Hindlimb muscle (tissue), 1 donor: Measurements from ENCODE around the gene MYLK2. TPM values are rescaled to one million over a fixed set of nuclear protein-coding genes. Genes with fewer than 3 reads are reported as not detected.

Experiments
- DNase-seq: peaks from one replicate; pipeline ENCODE4 v3.0.0-alpha.2; 2013
- polyA plus RNA-seq: library from polyadenylated mRNA; unstranded; fragments of 120-200 nt; gene quantifications from one replicate; pipeline ENCODE4 v1.2.1, GENCODE V29; 2013; ENCODE audit not compliant: insufficient read length

The MYLK2 gene
- polyA plus RNA-seq, 1 donor: 54.0 TPM

DNA sequence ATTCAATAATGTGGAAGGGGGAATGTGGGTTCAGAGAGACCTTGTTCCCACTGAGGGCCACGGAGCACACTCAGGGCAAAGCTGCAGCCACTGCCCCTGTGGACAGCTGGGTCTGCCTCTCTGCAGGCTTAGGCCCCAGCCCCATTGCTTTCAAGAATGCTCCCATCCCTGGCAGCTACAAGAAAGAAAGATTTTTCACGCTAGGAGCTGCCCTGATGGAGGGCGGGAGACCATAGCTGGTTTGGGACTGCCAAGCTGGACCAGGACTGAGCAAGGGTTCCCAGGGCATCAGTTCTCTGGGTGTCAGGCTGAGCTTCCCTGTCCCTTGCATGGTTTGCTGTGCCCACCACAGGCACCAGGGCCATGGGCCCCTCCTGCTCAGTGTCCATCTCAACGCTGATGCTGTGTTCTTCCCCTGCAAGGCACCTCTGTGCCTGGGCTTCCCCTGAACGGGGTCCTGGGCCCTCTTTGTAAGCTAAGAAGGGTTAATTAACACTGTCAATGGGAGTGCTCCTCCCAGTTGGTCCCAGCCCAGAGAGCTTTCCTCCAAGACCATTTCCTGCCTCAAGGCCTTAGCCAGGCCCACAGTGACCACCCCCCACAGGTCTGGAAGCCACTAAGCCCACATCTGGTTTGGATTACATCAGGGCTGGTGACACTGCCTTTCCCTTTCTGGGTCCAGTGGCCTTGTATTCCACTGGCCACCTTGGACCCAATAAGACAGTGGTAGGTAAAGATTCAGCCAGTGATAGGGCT, 17.9 kb downstream of the MYLK2 start:
- no peak for DNase-seq

DNA sequence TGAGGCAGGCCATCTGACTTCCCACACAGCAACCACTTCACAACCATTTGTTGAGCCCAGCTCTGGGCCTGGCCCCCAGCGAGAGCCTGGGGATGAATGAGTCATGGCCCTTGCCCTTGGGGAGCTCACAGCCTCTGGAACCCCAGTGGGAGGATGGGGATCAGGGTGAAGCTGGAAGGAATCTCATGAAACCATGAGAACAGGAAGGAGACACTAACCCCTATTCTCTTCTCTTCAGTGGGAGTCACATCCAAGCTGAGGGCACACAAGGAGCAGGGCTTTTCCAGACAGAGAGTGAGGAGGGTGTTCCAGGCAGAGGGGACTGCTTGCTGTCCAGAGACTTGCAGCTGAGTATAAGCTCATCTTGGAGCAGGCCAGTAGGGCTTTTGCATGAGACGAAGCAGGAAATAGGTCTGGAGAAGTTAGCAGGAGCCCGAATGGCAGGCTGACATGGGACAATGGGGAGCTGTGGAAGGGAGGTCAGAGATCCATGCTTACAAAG, 18.8 kb downstream of the MYLK2 start:
- no peak for DNase-seq

DNA sequence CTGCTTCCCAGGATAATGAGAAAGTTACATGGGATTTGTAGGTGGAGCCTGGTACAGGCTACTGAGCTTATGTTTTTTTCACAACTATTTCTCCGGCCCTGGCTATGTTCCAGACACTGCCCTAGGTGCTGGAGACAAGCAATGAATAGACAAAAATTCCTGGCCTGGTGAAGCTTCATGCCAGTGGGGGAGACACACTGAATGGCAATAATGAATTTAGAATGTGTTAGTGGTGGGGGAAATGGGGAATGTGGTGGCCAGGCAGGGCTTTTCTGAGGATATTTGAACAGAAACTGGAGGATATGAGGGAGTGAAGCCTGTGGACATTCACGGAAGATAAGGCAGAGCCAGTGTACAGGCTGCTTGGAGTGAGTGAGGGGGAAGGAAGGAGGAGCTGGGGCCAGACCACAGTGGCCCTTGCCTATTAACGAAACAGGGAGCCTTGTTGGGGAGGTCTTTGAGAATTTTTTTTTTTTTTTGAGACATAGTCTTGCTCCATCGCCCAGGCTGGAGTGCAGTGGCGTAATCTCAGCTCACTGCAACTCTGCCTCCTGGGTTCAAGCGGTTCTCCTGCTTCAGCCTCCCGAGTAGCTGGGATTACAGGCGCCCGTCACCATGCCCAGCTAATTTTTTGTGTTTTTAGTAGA, 19.6 kb downstream of the MYLK2 start:
- no peak for DNase-seq

DNA sequence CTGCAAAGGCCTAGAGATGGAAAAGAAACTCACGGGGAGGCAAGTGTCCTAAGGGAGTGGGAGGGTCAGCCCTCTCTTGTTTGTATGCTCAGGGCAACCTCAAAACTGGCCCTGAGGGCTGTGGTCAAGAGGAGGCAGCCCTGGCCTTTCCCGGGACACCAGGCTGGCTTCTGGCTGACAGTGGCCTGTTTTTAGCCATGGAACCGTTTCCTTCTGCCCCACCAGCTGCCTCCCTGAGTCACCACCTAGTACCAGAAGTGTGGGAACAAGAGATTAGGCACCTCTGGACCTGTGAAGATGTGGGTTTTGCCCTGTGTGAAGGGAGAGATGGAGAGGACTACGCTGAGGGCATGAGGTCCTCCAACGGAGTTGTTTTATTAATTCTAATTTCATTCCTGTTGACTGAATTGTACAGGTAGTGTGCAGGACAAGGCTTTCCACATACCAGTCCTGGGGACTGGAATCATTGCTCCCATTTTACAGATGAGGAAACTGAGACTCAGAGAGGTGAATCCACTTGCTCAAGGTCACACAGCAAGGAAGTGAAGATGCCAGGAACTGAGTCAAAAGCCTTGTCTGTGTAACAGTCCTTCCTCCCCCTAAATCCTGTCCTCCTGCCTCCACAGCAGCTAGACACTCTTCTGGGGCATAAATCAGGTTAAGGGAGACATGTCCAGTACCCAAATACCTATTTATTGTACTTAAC, 20.8 kb downstream of the MYLK2 start:
- no peak for DNase-seq

DNA sequence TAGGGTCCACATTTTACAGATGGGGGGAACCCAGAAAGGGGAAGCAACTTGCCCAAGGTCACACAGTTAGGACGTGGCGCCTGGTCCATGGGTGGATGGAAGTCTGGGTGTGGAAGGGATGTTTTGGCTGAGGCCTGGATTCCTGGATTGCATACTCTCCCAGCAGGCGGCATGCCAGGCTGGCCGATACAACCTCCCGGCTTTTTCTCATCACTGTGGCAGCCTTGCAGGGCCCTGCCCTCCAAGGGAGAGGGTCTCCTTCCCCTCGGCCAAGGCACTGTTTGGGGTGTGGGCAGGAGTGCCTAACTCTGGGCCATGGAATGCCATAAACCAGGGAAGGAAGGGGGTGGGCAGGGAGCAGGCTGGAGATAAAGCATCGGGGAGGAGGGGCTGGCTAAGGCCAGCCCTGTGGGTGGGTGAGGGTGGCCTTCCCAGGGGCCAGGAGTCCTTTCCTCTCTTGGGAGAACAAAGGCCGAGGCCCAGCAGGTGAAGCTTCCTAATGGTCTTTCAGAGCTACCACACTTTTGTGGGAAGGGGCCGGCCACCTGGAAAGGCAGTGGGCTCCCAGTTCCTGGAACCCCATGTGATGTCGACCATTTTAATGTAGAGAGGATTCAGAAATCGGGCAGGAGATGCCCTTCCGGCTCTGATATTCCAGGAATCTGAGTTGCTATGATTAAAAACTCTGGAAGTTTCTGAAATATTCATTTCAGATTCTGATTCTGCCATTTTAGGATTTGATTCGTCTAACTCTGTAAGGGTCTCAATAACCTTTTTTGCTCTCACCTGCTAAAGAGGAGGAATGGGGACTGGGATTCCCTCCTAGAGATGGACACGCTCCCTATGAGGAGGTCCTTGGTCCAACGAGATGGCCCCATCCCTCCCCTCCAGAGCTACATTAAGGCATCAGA, 22.0 kb downstream of the MYLK2 start:
- DNase-seq: no peak

DNA sequence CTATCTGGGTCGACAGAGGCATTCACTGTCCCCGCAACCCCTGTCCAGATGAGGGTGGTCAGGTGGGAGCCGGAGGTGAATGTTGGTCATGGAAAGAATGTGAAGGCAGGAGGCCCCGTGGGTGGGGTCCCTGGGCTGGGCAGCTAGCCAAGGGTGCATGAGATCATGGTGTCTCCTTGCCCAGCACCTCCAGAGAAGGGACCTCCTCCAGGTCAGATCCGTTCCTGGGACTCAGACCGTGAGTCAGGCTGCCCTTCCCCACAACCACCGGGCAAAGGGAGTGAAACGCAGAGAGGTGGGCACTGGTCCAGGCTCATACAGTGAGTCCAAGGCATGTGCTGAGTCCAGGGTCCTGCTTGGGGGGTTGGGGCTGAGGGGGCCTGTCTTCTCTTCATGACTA, 22.8 kb downstream of the MYLK2 start:
- DNase-seq: no peak

DNA sequence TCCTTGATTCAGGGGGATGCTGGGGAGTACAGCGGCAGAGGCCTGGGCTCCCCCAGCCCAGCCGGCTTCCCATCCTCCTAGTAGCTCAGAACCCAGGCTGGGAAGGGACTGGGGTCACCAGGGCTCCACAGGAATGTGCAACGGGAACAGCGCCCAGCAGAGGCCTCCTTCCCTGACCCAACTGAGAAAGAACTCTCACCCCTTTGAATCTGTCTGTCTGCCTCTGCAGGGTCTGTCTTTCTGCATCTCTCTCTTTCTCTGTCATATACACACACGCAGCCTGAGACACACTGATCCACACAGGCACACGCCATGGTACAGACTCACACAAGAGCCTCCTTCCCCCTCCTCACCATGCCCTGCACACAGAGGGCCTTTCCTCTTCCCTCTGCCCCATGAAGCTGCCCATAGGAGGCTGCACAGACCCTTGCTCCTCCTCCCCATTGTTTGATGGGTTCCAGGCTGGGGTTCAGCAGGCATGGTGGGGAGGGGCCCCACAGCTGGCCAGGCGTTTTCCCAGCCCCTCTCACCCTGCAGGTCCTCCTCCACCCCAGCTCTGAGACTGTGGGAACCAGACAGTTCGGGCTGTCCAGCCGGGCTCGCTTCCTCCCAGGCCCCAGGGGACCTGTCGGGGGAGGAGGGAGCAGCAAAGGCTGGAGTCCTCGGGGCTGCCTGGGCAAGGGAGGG, 23.5 kb downstream of the MYLK2 start:
- DNase-seq: no peak

DNA sequence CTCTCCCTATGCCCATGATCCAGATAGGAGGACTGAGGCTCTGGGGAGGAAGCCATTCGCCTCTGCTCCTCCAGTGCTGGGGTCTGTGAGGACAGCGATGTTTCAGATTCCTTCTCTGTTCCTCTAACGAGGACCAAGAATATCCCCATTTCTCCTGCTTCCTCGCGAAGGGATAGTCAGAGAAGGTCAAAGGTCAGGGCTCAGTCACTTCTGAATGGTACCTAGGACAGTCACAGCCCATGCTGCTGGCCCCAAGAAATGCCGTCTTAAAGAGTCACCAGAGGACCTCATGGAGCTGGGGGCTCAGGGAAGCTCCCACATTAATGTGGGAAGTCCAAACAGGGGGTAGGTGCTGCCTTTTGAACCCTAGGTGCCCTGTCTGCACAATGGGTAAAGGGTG, 24.1 kb downstream of the MYLK2 start:
- no peak for DNase-seq

DNA sequence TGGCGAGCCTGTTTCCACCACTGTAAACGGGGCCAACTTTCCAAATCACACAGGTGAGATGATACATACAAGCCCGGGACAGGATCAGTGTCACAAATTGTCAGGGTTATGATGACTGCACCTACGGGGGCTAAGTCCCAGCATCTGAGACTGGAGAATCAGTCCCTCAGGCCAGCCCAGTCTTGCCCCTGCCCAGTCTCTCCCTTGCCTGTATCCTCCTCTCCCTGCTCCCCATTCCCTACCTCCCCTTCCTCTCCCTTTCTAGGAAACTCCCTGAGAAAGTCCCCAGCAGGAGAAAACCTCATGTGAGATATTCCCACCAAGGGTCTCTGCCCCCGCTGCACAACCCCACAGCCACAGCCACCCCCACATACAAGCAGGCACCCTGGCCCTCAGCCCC, 24.7 kb downstream of the MYLK2 start:
- no peak for DNase-seq

DNA sequence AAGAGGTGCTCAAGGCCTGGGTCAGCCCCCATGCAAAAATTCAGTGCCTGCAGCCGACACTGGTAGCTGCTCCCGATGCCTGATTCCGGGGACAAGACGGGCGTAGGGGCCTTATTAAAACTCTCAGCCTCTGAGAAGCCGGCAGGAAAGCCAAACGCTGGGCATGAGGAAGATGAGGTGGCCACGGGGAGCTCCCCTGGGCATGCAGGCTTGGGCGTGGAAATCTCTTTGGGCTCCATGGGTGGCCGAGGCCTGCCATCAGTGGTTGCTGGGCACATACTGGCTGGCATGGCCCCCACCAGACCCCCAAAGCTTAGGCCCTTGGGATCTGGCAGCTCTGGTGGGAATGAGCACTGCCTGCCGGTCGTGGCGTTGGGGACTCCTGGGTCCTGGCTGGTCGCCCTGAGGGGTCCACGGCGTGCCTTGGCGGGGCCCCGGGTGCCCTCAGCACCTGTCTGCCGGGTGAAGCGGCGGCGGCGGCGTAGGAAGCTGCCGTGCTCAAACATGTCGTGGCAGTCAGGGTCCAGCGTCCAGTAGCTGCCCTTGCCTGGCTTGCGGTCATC, 25.7 kb downstream of the MYLK2 start:
- DNase-seq: no peak

DNA sequence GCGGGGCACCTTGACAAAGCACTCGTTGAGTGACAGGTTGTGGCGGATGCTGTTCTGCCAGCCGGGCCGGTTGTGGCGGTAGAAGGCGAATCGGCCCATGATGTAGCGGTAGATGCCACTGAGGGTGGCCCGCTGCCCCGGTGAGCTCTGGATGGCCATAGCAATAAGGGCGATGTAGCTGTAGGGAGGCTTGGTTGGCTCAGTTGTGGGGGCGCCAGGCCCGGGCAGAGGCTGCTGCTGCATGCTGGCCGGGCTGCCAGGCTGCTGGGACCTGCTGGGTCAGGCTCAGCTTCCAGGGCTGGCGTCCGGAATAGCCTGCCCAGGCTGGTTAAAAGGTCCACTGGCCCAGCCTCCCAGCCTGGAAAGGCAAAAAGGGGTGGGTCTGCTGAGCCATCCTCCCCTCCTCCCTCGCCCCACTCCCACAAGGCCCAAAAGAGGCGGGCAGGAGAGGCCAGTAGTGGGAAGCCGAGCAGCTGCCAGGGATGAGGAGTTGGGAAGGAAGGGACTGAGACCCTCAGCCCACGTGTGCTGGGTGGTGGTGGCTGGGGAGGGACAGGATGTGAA, 26.2 kb downstream of the MYLK2 start, which contains the start of gene FOXS1:
TSS of gene FOXS1 (minus strand) at position 305 of the 564 bp plus-strand sequence. CDS start at position 243, 62 bp downstream.
- DNase-seq: no peak

DNA sequence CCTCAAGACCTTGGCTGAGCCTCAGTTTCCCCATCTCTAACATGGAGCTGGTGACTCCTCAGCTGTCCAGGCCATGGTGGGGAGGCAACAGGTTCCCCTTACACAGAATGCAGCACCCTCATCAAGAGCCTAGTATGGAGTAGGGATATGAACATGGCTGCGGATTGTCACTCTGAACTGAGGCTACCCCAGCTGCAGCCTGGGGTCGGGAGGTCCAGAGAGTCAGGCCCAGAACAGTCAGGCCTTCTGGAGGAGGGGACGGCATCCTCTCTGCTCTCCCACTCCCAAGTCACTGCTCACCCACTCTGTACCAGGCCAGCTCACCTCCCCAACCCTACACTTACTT, 27.6 kb downstream of the MYLK2 start:
- no peak for DNase-seq

DNA sequence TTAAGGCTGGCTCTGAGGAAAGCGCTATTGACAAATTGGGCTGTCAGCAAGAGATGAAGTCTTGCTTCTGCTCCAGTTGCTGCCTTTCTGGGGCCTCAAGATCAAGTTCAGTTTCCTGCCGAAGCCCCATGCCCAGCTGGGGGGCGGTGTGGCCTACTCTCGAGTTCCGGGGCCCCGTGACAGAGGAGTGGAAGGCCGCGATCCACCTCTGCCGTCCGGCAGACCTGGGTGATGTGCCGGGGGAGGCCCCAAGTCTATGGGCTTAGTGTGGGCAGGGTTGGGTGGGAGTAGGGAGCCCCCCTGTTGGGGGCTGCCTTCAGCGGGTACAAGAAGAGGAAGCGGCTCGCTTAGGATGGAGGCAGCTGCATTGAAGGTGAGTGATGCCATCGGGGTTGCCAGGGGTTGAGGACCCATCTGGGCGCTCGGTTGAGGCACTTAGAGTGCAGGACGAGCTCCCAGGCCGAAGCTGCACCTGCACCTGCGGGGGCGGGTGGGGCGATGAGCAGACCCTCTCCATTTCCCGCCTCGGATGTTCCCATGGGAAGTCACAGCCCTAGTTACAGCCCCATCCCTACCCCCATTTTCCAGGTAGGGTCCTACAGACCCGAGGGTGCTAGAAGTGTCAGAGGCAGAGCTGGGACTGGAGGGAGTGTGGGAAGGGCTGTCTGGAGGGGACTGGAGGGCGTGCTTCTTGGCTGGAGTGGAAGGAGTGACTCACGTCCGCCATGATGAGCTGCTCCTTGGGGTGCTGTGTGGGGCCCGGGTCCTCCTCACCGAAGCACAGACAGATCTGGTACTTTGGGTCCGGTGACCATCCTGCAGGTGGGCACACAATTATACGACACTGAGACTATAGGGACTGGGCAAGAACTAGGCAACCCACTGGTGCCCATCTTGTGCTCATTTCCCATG, 29.2 kb downstream of the MYLK2 start:
- DNase-seq: no peak

DNA sequence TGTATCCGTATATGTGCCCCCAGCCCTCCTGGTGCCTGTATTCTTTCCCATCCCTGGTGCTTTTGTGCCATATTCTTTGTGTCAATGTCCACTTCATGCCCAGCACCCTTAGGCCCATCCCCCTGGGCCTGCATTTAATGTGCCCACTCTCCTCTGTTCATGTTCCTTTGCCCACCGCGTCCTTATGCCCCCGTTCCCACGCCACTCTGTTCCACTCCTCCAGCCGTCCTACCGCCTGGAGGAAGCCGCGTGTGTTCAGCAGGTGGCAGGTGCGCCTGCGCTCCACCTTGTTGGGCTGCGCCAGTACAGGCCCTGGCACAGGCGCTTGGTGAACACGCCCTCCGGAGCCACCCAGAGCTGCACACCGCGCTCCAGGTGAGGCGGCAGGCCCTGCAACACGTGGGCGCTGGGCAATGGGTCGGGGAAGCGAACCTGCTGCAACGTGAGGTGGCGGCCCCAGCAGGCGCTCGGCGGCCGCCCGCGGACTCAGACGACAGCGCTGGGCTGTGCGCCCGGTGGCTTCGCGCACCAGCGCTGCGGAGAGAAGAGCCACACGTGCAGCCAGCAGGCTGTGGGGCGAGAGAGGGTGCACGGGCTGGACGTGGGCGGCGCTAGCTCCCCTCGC, 30.3 kb downstream of the MYLK2 start:
- DNase-seq: no peak

DNA sequence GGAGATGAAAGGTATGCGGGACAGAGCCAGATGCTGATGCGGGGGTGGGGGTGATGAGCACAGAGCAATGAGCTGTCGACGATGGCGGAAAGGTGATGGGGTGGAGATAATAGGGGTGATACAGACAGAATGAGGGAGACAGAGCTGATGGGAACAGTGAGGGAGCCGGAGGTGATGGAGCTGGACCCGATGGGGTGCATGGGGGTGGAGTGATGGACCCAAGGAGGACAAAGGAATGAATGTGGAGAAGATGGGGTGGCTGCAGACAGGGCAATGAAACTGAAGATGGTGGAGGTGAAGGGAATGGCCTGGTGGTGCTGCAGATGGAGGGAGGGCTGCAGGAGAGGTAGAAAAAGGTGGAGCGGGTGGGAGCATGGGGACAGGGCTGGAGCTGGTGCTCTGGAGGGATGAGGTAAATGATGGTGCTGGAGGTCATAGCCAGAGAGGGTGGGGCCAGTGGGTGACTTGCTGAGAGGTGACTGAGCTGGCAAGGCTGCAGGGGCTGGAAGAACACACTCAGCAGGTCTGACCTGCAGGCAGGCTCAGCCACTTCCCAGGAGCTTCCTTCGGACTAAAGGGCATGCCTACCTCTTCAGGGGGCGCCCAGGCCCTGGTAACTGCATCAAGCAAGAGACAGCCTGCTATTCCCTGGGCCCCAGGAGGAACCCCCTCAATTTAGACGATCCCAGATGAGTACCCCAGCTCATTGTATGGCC, 32.2 kb downstream of the MYLK2 start:
- DNase-seq: no peak

DNA sequence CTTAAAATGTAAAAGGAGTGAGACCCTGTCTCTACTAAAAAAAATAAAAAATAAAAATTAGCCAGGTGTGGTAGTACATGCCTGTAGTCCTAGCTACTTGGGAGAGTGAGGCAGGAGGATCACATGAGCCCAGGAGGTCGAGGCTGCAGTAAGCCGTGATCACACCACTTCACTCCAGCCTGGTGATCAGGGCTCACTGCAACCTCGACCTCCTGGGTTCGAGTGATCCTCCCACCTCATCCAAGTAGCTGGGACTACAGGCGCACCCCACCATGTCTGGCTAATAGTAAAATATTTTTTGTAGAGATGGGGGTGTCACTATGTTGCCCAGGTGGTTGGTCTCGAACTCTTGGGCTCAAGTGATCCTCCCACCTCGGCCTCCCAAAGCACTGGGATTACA, 34.3 kb downstream of the MYLK2 start:
- DNase-seq: no peak

DNA sequence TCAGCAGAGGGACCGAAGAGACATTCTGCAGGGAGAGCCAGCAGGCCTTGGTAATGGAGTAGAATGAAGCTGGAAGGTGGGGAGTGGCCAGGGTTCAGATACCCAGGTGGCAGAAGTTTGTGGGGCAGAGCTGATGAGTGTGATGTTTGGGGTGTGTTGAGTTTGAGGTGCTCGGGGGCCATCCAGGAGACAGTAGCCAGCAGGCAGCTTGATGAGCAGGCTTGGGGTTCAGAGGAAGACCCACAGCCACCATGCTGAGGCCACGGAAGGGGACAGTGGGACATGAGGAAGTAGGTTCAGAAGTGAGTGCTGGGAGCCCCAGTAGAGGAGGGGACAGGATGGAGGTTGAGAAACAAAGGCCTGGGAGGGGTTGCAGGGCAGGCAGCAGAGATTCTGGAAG, 37.4 kb downstream of the MYLK2 start:
- no peak for DNase-seq

DNA sequence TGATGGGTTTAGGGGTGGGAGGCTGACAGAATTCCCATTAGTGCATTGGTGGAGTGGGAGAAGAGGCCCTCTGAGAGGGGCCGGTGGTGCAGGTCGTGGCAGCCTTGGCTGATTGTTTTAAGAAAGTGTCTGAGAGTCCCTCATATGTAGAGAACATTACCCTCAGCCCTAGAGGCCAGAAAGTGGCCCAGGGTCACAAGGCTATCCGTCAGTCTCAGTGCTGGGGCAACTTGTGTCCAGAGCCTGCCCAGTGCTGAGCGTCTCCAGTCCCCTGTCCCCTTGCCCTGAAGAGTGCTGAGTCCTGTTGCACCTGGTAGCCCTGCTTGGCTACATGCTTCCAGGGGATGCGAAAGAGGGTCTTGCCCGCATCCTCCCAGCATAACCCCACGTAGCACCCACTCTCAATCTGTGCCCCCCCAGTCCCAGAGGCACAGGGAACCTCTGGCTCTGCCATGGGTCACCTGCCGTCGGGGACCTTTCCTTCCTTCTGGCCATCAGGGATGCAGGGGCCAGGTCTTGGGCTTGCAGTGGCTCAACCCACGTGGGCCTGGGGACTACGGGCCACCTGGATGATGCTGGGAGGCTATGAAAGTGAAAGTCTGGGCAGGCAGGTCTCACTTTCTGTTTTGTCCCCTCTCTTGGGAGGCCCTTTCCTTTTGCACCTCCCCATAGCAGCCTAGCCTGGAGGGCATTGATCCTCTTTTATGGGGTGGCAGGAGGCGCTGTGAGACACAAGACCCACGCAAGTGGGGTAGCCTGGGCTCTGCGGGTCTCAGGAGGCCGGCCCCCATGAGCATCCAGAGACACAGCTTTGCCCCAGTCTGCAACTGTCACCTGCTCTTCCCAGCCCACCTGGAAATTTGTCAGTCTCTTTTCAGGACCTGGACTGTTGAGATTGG, 39.0 kb downstream of the MYLK2 start:
- DNase-seq: no peak
